HCT116 (cell line): Measurements from ENCODE around the gene SPSB2. TPM values are rescaled to one million over a fixed set of nuclear protein-coding genes. Genes with fewer than 3 reads are reported as not detected.
A peak's percentile ranks its signal among the peaks of the same experiment; 100 is the strongest.

Experiments used
- ATAC-seq: fragments of 200-7000 bp; cut with Tn5 transposase; 2 replicates; pipeline ENCODE4 v1.9.1; 2020; ENCODE audit warnings: mild to moderate bottlenecking, moderate library complexity
- BruUV-seq: library from RNA; stranded (reverse); fragments of 400-500 nt; replicated peaks from 2 replicates; lab custom pipeline; 2021; lab: Mats Ljungman, UMichigan
- CTCF ChIA-PET: fragments of 300-600 bp; sonication (Branson Sonifier 250); formaldehyde crosslinking; loops from one replicate; lab custom pipeline; 2021; ENCODE audit warnings: antibody characterized with exemption; lab: Charles Lee
- POLR2A ChIA-PET: fragments of 300-600, 350-600 bp; sonication (Branson Sonifier 250); formaldehyde crosslinking; loops from one replicate; lab custom pipeline; 2021; ENCODE audit warnings: antibody characterized with exemption; lab: Charles Lee
- RAD21 ChIA-PET, 2 experiments: fragments of 300-600 bp; sonication (Branson Sonifier 250); formaldehyde crosslinking; loops; one replicate each; lab custom pipeline; 2023; ENCODE audit warnings: low total read pairs in 2 of 2; ENCODE audit not compliant: uncharacterized antibody in 2 of 2, unreplicated experiment in 2 of 2, low non-redundant PET in 1 of 2; lab: Charles Lee
- DNase-seq: peaks from one replicate; pipeline ENCODE4 v3.0.0-alpha.2; 2010; ENCODE audit warnings: low read depth, low spot score
- H2AFZ ChIP-seq: fragments of 200-600 bp; shearing (Covaris generic), sonication (generic); 2 replicates; pipeline ENCODE4 v1.6.1; 2017; ENCODE audit warnings: low read depth, mixed run types, mixed read lengths, antibody characterized with exemption, low read length; ENCODE audit not compliant: poor library complexity, severe bottlenecking
- H3K27ac ChIP-seq: 2 replicates; pipeline ENCODE4 v1.5.1; 2012; ENCODE audit warnings: low read depth, low read length
- H3K27me3 ChIP-seq: fragments of 200-600 bp; sonication (generic); 2 replicates; pipeline ENCODE4 v1.6.1; 2016; ENCODE audit warnings: mixed run types, low read length, mixed read lengths; ENCODE audit not compliant: insufficient read depth
- H3K36me3 ChIP-seq, 2 experiments: fragments of 200-500 bp in 1 of 2; fragments of 200-600 bp in 1 of 2; sonication (Bioruptor generic) in 1 of 2; sonication (generic) in 1 of 2; 2 replicates each; pipeline versions ENCODE4 v1.5.1 to v1.6.1; 2014 to 2016; ENCODE audit warnings: low read length in 2 of 2, inconsistent platforms in 1 of 2, mixed read lengths in 1 of 2, mixed run types in 1 of 2; ENCODE audit not compliant: insufficient read depth in 2 of 2, control insufficient read depth in 1 of 2
- H3K4me1 ChIP-seq, 2 experiments: fragments of 200-600 bp in 1 of 2; sonication (generic) in 1 of 2; 2 replicates each; pipeline versions ENCODE4 v1.5.1 to v1.6.1; 2012 to 2017; ENCODE audit warnings: low read length in 2 of 2, inconsistent platforms in 1 of 2, mild to moderate bottlenecking in 1 of 2, mixed read lengths in 1 of 2, mixed run types in 1 of 2, moderate library complexity in 1 of 2; ENCODE audit not compliant: insufficient read depth in 2 of 2, control insufficient read depth in 1 of 2
- H3K4me2 ChIP-seq: fragments of 200-600 bp; sonication (generic); 2 replicates; pipeline ENCODE4 v1.6.1; 2017; ENCODE audit warnings: mixed run types, low read length, mixed read lengths
- H3K4me3 ChIP-seq, 2 experiments: fragments of 200-600 bp in 1 of 2; sonication (generic) in 1 of 2; replicated peaks in 1 of 2; 2 replicates each; pipeline ENCODE4 v1.5.1; 2011 to 2016; ENCODE audit warnings: low read length in 2 of 2, control low read depth in 1 of 2, low read depth in 1 of 2, mild to moderate bottlenecking in 1 of 2, mixed read lengths in 1 of 2, mixed run types in 1 of 2
- H3K79me2 ChIP-seq: fragments of 200-600 bp; sonication (generic); 2 replicates; pipeline ENCODE4 v1.6.1; 2017; ENCODE audit warnings: mild to moderate bottlenecking, mixed run types, low read length, moderate library complexity, mixed read lengths; ENCODE audit not compliant: insufficient read depth
- H3K9ac ChIP-seq: fragments of 200-600 bp; sonication (generic); 2 replicates; pipeline ENCODE4 v1.6.1; 2016; ENCODE audit warnings: low read length, mixed read lengths
- H3K9me2 ChIP-seq: fragments of 200-600 bp; sonication (generic), shearing (Covaris generic); 2 replicates; pipeline ENCODE4 v1.6.1; 2017; ENCODE audit warnings: mixed run types, mild to moderate bottlenecking, moderate library complexity; ENCODE audit not compliant: insufficient read depth
- H3K9me3 ChIP-seq, 2 experiments: fragments of 200-500 bp in 1 of 2; fragments of 200-600 bp in 1 of 2; sonication (Bioruptor generic) in 1 of 2; sonication (generic) in 1 of 2; 2 replicates each; pipeline ENCODE4 v1.6.1; 2014 to 2017; ENCODE audit warnings: low read length in 2 of 2, mixed read lengths in 2 of 2, inconsistent platforms in 1 of 2, low read depth in 1 of 2, mild to moderate bottlenecking in 1 of 2, mixed run types in 1 of 2, moderate library complexity in 1 of 2; ENCODE audit not compliant: control insufficient read depth in 1 of 2, insufficient read depth in 1 of 2
- H4K20me1 ChIP-seq: fragments of 200-600 bp; sonication (generic), shearing (Covaris generic); 2 replicates; pipeline ENCODE4 v1.6.1; 2017; ENCODE audit warnings: mixed run types, mild to moderate bottlenecking, moderate library complexity; ENCODE audit not compliant: insufficient read depth
- CBX3 ChIP-seq: IDR thresholded peaks from 2 replicates; pipeline ENCODE4 v1.6.1; 2012; ENCODE audit warnings: low read depth
- CEBPB ChIP-seq: IDR thresholded peaks from 2 replicates; pipeline ENCODE4 v1.6.1; 2012; ENCODE audit warnings: low read depth
- CTCF ChIP-seq, 3 experiments: fragments of 200-600 bp in 1 of 3; sonication (generic) in 1 of 3; IDR thresholded peaks in 2 of 3; conservative IDR thresholded peaks in 1 of 3; 2 replicates each; pipeline ENCODE4 v1.5.1; 2012 to 2017; ENCODE audit warnings: low read depth in 2 of 3, low read length in 2 of 3, antibody characterized with exemption in 1 of 3, borderline replicate concordance in 1 of 3, control low read depth in 1 of 3, mild to moderate bottlenecking in 1 of 3, mixed read lengths in 1 of 3, mixed run types in 1 of 3, moderate library complexity in 1 of 3; ENCODE audit not compliant: insufficient read depth in 1 of 3
- EGR1 ChIP-seq: IDR thresholded peaks from 2 replicates; pipeline ENCODE4 v1.6.1; 2012; ENCODE audit warnings: low read depth
- ELF1 ChIP-seq: IDR thresholded peaks from 2 replicates; pipeline ENCODE4 v1.6.1; 2012; ENCODE audit warnings: low read depth, borderline replicate concordance
- FOSL1 ChIP-seq: IDR thresholded peaks from 2 replicates; pipeline ENCODE4 v1.6.1; 2012; ENCODE audit warnings: low read depth
- MAX ChIP-seq: IDR thresholded peaks from 2 replicates; pipeline ENCODE4 v1.6.1; 2012
- POLR2AphosphoS5 ChIP-seq: IDR thresholded peaks from 2 replicates; pipeline ENCODE4 v1.6.1; 2011; ENCODE audit warnings: mild to moderate bottlenecking, low read depth, low read length, moderate library complexity
- SIN3A ChIP-seq: IDR thresholded peaks from 2 replicates; pipeline ENCODE4 v1.6.1; 2012; ENCODE audit warnings: low read depth
- SP1 ChIP-seq: IDR thresholded peaks from 2 replicates; pipeline ENCODE4 v1.6.1; 2012; ENCODE audit warnings: low read depth
- YY1 ChIP-seq: IDR thresholded peaks from 2 replicates; pipeline ENCODE4 v1.6.1; 2011; ENCODE audit warnings: low read length, low read depth, moderate library complexity, mild to moderate bottlenecking; ENCODE audit not compliant: insufficient replicate concordance; ENCODE audit errors: extremely low read depth
- ZBTB33 ChIP-seq: IDR thresholded peaks from 2 replicates; pipeline ENCODE4 v1.6.1; 2011; ENCODE audit warnings: mild to moderate bottlenecking, low read length, moderate library complexity; ENCODE audit not compliant: insufficient replicate concordance; ENCODE audit errors: extremely low read depth
- ZNF274 ChIP-seq: fragments of 200-500 bp; sonication (Bioruptor generic); IDR thresholded peaks from 2 replicates; pipeline ENCODE4 v1.6.1; 2014; ENCODE audit warnings: mild to moderate bottlenecking, low read depth, low read length, inconsistent platforms
- intact Hi-C: fragments of 100-400 bp; cut with micrococcal nuclease; formaldehyde crosslinking; loops from 2 replicates; pipeline ENCODE4 v1.10.0; 2022
- total RNA-seq: library from RNA; stranded (reverse); gene quantifications from one replicate; pipeline ENCODE4 v1.2.1, GENCODE V29; 2021; ENCODE audit not compliant: unreplicated experiment

The SPSB2 gene
- total RNA-seq, 1 experiment from 2014 or later: 10.0 TPM

GRCh38 chr12:6916426-6917200, 43.5 kb upstream of the SPSB2 start:
- DNase-seq (no peak), ATAC-seq (no peak)
- TF ChIP-seq YY1: no peak
- H3K79me2 ChIP-seq: peaks cover 13% of the 10 kb centered on the region; the same call in 1 of the 2 replicates
- no peaks in the 10 kb centered on the region for H3K9me2 ChIP-seq
- RAD21 ChIA-PET: no interaction called here
- H3K4me2 ChIP-seq: no peak overlapping the region
- POLR2A ChIA-PET: interaction anchor here (1.4 kb wide), 1 partner anchor 9 kb away, joined by 3 read pairs; no protein-coding TSS in a partner anchor
- no peaks in the 10 kb centered on the region for H3K9me3 ChIP-seq
- no peak overlapping the region for H3K4me3 ChIP-seq
- intact Hi-C loops: no loop called here
- BruUV-seq: TSS peak; percentile 31
- H3K36me3 ChIP-seq: peaks cover 8 to 17% of the 10 kb centered on the region in 2 experiments
- H3K27ac ChIP-seq: no peak overlapping the region
- H3K9ac ChIP-seq: no peak overlapping the region
- no peaks in the 10 kb centered on the region for H3K27me3 ChIP-seq
- peaks cover 15 to 29% of the 10 kb centered on the region in 2 experiments for H3K4me1 ChIP-seq
- CTCF ChIA-PET: no interaction called here
- no peaks in the 10 kb centered on the region for H4K20me1 ChIP-seq
- H2AFZ ChIP-seq: no peak overlapping the region

GRCh38 chr12:6915789-6916285, 42.7 kb upstream of the SPSB2 start:
- H3K27me3 ChIP-seq: no peaks in the 10 kb centered on the region
- CTCF ChIA-PET: interaction anchor here (1.4 kb wide), 1 partner anchor 22 kb away, joined by 3 read pairs; no protein-coding TSS in a partner anchor
- POLR2A ChIA-PET: no interaction called here
- RAD21 ChIA-PET: no interaction called here
- H3K79me2 ChIP-seq: peaks cover 13% of the 10 kb centered on the region; the same call in 1 of the 2 replicates
- H3K27ac ChIP-seq: peak overlapping the region; percentile 24; the same call in 1 of the 2 replicates
- H4K20me1 ChIP-seq: no peaks in the 10 kb centered on the region
- peaks cover 8 to 17% of the 10 kb centered on the region in 2 experiments for H3K36me3 ChIP-seq
- intact Hi-C loops: no loop called here
- peak overlapping the region; percentile 79 to 81 for H3K4me3 ChIP-seq
- no peak overlapping the region for H2AFZ ChIP-seq
- DNase-seq (no peak), ATAC-seq (no peak)
- H3K4me1 ChIP-seq: peaks cover 15 to 29% of the 10 kb centered on the region in 2 experiments
- no peak overlapping the region for H3K9ac ChIP-seq
- no peaks in the 10 kb centered on the region for H3K9me2 ChIP-seq
- BruUV-seq: no TSS peak
- H3K9me3 ChIP-seq: no peaks in the 10 kb centered on the region
- TF ChIP-seq ZNF274 (no peak), ELF1 (no peak), SP1 (no peak), FOSL1 (no peak), POLR2AphosphoS5 (no peak), CBX3 (no peak), MAX (no peak), ZBTB33 (no peak), CTCF (IDR thresholded peaks at IDR 0.05 in 2 of 3, conservative IDR thresholded peaks at IDR 0.05 in 1 of 3; ENCODE audit: borderline replicate concordance in 1 of 3, insufficient read depth in 1 of 3, low read depth in 2 of 3, low read length in 2 of 3) (no peak), CEBPB (no peak), EGR1 (no peak), SIN3A (no peak)
- TF ChIP-seq, all 23 proteins: peak for 0
- peak overlapping the region; percentile 92 for H3K4me2 ChIP-seq
